ENCODE results near the gene KRT13. TPM values are rescaled to one million over a fixed set of nuclear protein-coding genes. Genes with fewer than 3 reads are reported as not detected.

KRT13 gene
- total RNA-seq, 1 donor from 2014 or later, result not detected

DNA sequence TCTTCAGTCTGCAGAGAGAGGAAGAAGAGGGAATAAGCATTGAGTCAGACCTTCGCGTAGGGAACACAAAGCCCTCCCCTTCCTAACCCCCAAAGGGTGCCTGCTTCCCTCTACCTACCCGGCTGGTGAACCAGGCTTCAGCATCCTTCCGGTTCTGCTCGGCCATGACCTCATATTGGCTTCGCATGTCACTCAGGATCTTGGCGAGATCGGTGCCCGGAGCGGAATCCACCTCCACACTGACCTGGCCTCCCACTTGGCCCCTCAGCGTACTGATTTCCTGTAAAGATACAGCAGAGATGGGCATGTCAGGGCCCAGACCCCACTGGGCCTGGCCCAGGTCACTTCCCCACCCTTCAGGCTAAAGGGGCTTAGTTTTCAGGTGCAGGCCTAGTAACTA is 18.8 kb upstream of the KRT13 start:
- H3K4me1 Mint-ChIP-seq, result peaks cover 5% of the 10 kb centered on the region
- no peaks in the 10 kb centered on the region for H3K9me3 Mint-ChIP-seq
- H3K27ac Mint-ChIP-seq (ENCODE audit: unreplicated experiment), result no peak overlapping the region
- TF ChIP-seq, protein P1, sequence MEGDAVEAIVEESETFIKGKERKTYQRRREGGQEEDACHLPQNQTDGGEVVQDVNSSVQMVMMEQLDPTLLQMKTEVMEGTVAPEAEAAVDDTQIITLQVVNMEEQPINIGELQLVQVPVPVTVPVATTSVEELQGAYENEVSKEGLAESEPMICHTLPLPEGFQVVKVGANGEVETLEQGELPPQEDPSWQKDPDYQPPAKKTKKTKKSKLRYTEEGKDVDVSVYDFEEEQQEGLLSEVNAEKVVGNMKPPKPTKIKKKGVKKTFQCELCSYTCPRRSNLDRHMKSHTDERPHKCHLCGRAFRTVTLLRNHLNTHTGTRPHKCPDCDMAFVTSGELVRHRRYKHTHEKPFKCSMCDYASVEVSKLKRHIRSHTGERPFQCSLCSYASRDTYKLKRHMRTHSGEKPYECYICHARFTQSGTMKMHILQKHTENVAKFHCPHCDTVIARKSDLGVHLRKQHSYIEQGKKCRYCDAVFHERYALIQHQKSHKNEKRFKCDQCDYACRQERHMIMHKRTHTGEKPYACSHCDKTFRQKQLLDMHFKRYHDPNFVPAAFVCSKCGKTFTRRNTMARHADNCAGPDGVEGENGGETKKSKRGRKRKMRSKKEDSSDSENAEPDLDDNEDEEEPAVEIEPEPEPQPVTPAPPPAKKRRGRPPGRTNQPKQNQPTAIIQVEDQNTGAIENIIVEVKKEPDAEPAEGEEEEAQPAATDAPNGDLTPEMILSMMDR (conservative IDR thresholded peaks at IDR 0.05), result no peak
- H3K36me3 Mint-ChIP-seq (ENCODE audit: low read depth), result no peaks in the 10 kb centered on the region
- DNase-seq (ENCODE audit: low read depth, low spot score), result no peak
- no peak overlapping the region for H3K4me3 Mint-ChIP-seq
- H3K27me3 Mint-ChIP-seq (ENCODE audit: low read depth), result peaks cover 56% of the 10 kb centered on the region

DNA sequence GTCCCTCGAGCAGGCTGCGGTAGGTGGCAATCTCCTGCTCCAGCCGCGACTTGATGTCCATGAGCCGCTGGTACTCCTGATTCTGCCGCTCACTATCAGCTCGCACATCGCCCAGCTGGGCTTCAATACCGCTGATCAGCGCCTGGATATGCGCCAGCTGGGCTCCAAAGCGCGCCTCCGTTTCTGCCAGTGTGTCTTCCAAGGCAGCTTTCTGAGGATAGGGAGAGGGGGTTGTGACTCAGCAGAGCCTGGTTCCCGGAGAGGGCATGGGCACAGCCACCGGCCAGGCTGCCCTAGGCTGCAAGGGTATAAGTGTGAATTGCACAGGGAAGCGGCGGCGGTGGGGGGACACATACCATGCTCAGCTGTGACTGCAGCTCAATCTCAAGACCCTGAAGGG is 18.4 kb upstream of the KRT13 start:
- Mint-ChIP-seq H3K9me3 (no peaks in the 10 kb centered on the region), H3K27ac (ENCODE audit: unreplicated experiment) (no peak overlapping the region), H3K27me3 (ENCODE audit: low read depth) (peaks cover 51% of the 10 kb centered on the region), H3K4me1 (peaks cover 5% of the 10 kb centered on the region), H3K4me3 (no peak overlapping the region), H3K36me3 (ENCODE audit: low read depth) (no peaks in the 10 kb centered on the region)
- no peak for DNase-seq (ENCODE audit: low read depth, low spot score)
- TF ChIP-seq, protein P1 (conservative IDR thresholded peaks at IDR 0.05), result no peak

DNA sequence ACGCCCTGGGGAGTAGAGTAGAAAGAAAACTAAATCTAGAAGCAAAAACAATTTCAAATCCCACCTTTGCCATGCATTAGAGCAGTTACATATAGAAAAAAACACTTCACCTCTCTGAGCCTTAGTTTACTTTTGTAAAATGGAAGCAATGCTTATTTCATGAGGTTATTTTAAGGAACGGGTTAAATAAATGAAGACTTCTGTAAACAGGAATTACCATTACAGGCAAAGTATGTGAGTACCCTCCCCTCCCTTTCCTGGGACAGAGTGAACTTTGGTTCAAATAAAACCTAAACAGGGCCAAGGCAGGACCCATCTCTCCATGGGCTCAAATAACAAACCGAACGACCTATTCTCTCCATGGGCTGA is 17.8 kb upstream of the KRT13 start:
- Mint-ChIP-seq H3K27me3 (ENCODE audit: low read depth) (peaks cover 45% of the 10 kb centered on the region), H3K27ac (ENCODE audit: unreplicated experiment) (no peak overlapping the region), H3K4me3 (no peak overlapping the region)

DNA sequence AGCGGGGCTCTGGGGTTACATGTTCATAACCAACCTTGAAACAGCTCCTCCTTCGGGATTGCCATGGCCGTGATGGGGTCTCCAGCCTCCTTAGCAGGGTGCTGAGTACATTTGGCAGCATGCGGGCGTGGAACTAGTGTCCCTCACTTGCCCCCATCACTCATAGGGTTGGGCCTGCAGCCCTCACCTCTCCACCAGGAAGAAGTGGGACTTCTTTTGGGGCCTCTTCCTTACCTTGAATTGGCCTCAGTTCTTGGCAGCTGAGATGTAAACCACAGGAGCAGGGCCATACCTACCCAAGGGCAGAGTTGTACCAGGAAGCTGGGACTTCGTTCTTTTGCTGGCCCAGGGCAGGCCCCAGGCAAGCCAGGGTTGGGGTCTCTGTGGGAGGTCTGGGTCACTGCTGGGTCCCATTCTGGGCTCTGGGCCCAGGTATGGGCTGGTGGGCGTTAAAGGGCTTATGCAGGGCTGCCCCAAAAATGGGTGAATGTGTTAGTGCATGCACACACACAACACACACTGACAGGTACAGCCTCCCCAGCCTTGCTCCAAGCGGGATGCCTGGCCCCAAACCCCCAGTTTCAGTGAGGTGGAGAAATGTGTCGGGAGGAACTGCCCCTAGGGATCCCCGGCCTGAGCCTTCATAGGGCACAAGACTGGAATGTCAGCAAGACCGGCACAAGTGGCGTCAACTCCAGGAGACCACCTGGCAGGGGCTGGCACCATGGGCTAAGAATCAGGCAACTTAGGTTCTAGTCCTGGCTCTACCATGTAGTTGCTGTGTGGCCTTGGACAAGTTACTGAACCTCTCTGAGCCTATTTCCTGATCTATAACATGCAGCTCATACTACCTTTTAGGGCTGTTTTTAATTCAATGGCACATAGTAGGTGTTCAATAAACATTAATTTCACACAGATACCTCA is 17.2 kb upstream of the KRT13 start:
- H3K9me3 Mint-ChIP-seq, result no peaks in the 10 kb centered on the region
- H3K4me3 Mint-ChIP-seq, result no peak overlapping the region
- peaks cover 5% of the 10 kb centered on the region for H3K4me1 Mint-ChIP-seq
- no peak overlapping the region for H3K27ac Mint-ChIP-seq (ENCODE audit: unreplicated experiment)
- H3K27me3 Mint-ChIP-seq (ENCODE audit: low read depth), result peaks cover 39% of the 10 kb centered on the region
- TF ChIP-seq, protein P1 (conservative IDR thresholded peaks at IDR 0.05), result no peak
- H3K36me3 Mint-ChIP-seq (ENCODE audit: low read depth), result no peaks in the 10 kb centered on the region
- no peak for DNase-seq (ENCODE audit: low read depth, low spot score)

More for the DNA sequence above, 17.8 kb upstream of the KRT13 start:
- peaks cover 5% of the 10 kb centered on the region for H3K4me1 Mint-ChIP-seq
- H3K9me3 Mint-ChIP-seq, result no peaks in the 10 kb centered on the region
- no peak for DNase-seq (ENCODE audit: low read depth, low spot score)
- no peaks in the 10 kb centered on the region for H3K36me3 Mint-ChIP-seq (ENCODE audit: low read depth)
- TF ChIP-seq, protein P1 (conservative IDR thresholded peaks at IDR 0.05), result no peak

- no peaks in the 10 kb centered on the region for H3K36me3 Mint-ChIP-seq (ENCODE audit: low read depth)
- TF ChIP-seq, protein P1 (conservative IDR thresholded peaks at IDR 0.05), result no peak
- H3K27ac Mint-ChIP-seq (ENCODE audit: unreplicated experiment), result no peak overlapping the region
- no peak overlapping the region for H3K4me3 Mint-ChIP-seq
- peaks cover 31% of the 10 kb centered on the region for H3K27me3 Mint-ChIP-seq (ENCODE audit: low read depth)
- H3K9me3 Mint-ChIP-seq, result no peaks in the 10 kb centered on the region
- H3K4me1 Mint-ChIP-seq, result no peaks in the 10 kb centered on the region
- DNase-seq (ENCODE audit: low read depth, low spot score), result no peak
These were observed 16.3 kb upstream of the KRT13 start for GRCh38 chr17:41521574-41522261.
